GM12878 (cell line): ENCODE results near the gene CAMLG. TPM values are rescaled to one million over a fixed set of nuclear protein-coding genes. Genes with fewer than 3 reads are reported as not detected.

Source experiments
- ATF7 ChIP-seq: fragments of 450-650 bp; IDR thresholded peaks from 2 replicates; pipeline ENCODE4 v1.6.1; 2016; ENCODE audit warnings: low read depth, mild to moderate bottlenecking
- EGR1 ChIP-seq, 2 experiments: IDR thresholded peaks; 1 replicate in 1 of 2; 2 replicates in 1 of 2; pipeline ENCODE4 v1.6.1; 2011 to 2012; ENCODE audit warnings: low read depth in 2 of 2, low read length in 2 of 2, borderline replicate concordance in 1 of 2, mild to moderate bottlenecking in 1 of 2, moderate library complexity in 1 of 2
- EZH2 ChIP-seq: IDR thresholded peaks from 2 replicates; pipeline ENCODE4 v1.6.1; 2012; ENCODE audit warnings: low read depth, mild to moderate bottlenecking, control low read depth, inconsistent platforms, low read length, borderline replicate concordance; ENCODE audit not compliant: control insufficient read depth
- FOXK2 ChIP-seq: fragments of 450-650 bp; IDR thresholded peaks from 2 replicates; pipeline ENCODE4 v1.6.1; 2017; ENCODE audit warnings: mild to moderate bottlenecking, moderate library complexity
- KDM1A ChIP-seq: fragments of 200-600 bp; sonication (generic); IDR thresholded peaks from 2 replicates; pipeline ENCODE4 v1.6.1; 2016; ENCODE audit warnings: borderline replicate concordance
- MLLT1 ChIP-seq: fragments of 450-650 bp; IDR thresholded peaks from 2 replicates; pipeline ENCODE4 v1.6.1; 2016; ENCODE audit warnings: mild to moderate bottlenecking
- MXI1 ChIP-seq: fragments of 150-350 bp; IDR thresholded peaks from 2 replicates; pipeline ENCODE4 v1.6.1; 2011; ENCODE audit warnings: low read depth, mild to moderate bottlenecking, inconsistent platforms, low read length, improper control_type of control experiment
- NFIC ChIP-seq: IDR thresholded peaks from 2 replicates; pipeline ENCODE4 v1.6.1; 2012; ENCODE audit warnings: low read depth, mild to moderate bottlenecking, inconsistent platforms, low read length, moderate library complexity
- POLR2AphosphoS2 ChIP-seq: IDR thresholded peaks from 2 replicates; pipeline ENCODE4 v1.6.1; 2011; ENCODE audit warnings: low read depth, mild to moderate bottlenecking, low read length, improper control_type of control experiment, moderate library complexity
- RAD21 ChIP-seq: IDR thresholded peaks from 2 replicates; pipeline ENCODE4 v1.6.1; 2011; ENCODE audit warnings: mild to moderate bottlenecking, low read depth, low read length, moderate library complexity; ENCODE audit not compliant: insufficient read depth
- RB1 ChIP-seq: fragments of 450-650 bp; formaldehyde crosslinking; IDR thresholded peaks from 2 replicates; pipeline ENCODE4 v1.6.1; 2017; ENCODE audit warnings: mild to moderate bottlenecking, borderline replicate concordance
- RELA ChIP-seq: fragments of 450-650 bp; IDR thresholded peaks from 2 replicates; pipeline ENCODE4 v1.8.0; 2014; ENCODE audit warnings: borderline replicate concordance; ENCODE audit not compliant: partially characterized antibody
- SIN3A ChIP-seq: IDR thresholded peaks from 2 replicates; pipeline ENCODE4 v1.6.1; 2012; ENCODE audit warnings: low read depth, low read length, improper control_type of control experiment
- SMARCA5 ChIP-seq: fragments of 450-650 bp; IDR thresholded peaks from 2 replicates; pipeline ENCODE4 v1.6.1; 2017; ENCODE audit warnings: mild to moderate bottlenecking
- SP1 ChIP-seq: IDR thresholded peaks from one replicate; pipeline ENCODE4 v1.6.1; 2011; ENCODE audit warnings: low read depth, low read length
- STAT3 ChIP-seq: IDR thresholded peaks from 2 replicates; pipeline ENCODE4 v1.6.1; 2011; ENCODE audit warnings: low read depth, low read length, improper control_type of control experiment
- USF2 ChIP-seq: IDR thresholded peaks from 2 replicates; pipeline ENCODE4 v1.6.1; 2011; ENCODE audit warnings: low read depth, low read length, improper control_type of control experiment, borderline replicate concordance
- ZBTB33 ChIP-seq: fragments of 450-650 bp; IDR thresholded peaks from 2 replicates; pipeline ENCODE4 v1.6.1; 2017; ENCODE audit warnings: mild to moderate bottlenecking
- ZNF207 ChIP-seq: fragments of 450-650 bp; IDR thresholded peaks from 2 replicates; pipeline ENCODE4 v1.6.1; 2014; ENCODE audit warnings: antibody characterized with exemption, mild to moderate bottlenecking, borderline replicate concordance
- ZNF24 ChIP-seq: fragments of 450-650 bp; IDR thresholded peaks from 2 replicates; pipeline ENCODE4 v1.6.1; 2017; ENCODE audit warnings: antibody characterized with exemption, mild to moderate bottlenecking
- ZNF274 ChIP-seq: IDR thresholded peaks from one replicate; pipeline ENCODE4 v1.8.0; 2011; ENCODE audit not compliant: insufficient read length, insufficient read depth
- ZNF592 ChIP-seq: fragments of 450-650 bp; IDR thresholded peaks from 2 replicates; pipeline ENCODE4 v1.6.1; 2017; ENCODE audit warnings: mild to moderate bottlenecking, moderate library complexity
- polyA plus RNA-seq, 11 experiments: library from polyadenylated mRNA; depleted of rRNA in 4 of 11; unstranded in 6 of 11; stranded (reverse) in 5 of 11; fragments of >200 nt; fragmentation: Nextera tagmentation in 4 of 11; fragmentation: Illumina TruSeq in 1 of 11; extraction: Ambion mirVana in 4 of 11; extraction: Trizol in 1 of 11; gene quantifications; 1 replicate in 1 of 11; 2 replicates in 10 of 11; pipeline versions ENCODE4 v1.2.1 to v1.2.3, GENCODE V29; 2011 to 2016; ENCODE audit warnings: inconsistent platforms in 2 of 11, missing spikeins in 2 of 11, low read depth in 1 of 11
- total RNA-seq, 4 experiments: library from RNA; depleted of rRNA in 3 of 4; stranded (reverse); fragments of >200 nt in 3 of 4; fragmentation: Illumina TruSeq in 1 of 4; extraction: Trizol in 1 of 4; gene quantifications; 2 replicates each; pipeline versions ENCODE4 v1.2.1 to v1.2.3, GENCODE V29; 2013 to 2021

The CAMLG gene
- total and polyA plus RNA-seq, 10 of the 15 experiments (the other 5 are each of a cell fraction or from before 2014, with no cell fraction given) = 18.5 to 51.7 (median 25.5) TPM

- TF ChIP-seq RELA = peak; percentile 79
- TF ChIP-seq ATF7 = peak; percentile 46
- TF ChIP-seq KDM1A = no peak
- TF ChIP-seq ZBTB33 = no peak
- no peak for TF ChIP-seq NFIC
- TF ChIP-seq POLR2AphosphoS2 = peak; percentile 80; the same call in 1 of the 2 replicates
- TF ChIP-seq FOXK2 = peak; percentile 83
- TF ChIP-seq MXI1 = peak; percentile 82; the same call in 1 of the 2 replicates
- TF ChIP-seq EZH2 = no peak
- TF ChIP-seq SIN3A = peak; percentile 89
- TF ChIP-seq USF2 = no peak
- TF ChIP-seq RAD21 = no peak
- TF ChIP-seq ZNF274 = no peak
- no peak for TF ChIP-seq ZNF207
- no peak for TF ChIP-seq ZNF24
- no peak; the same call in 1 of the 2 replicates for TF ChIP-seq ZNF592
- TF ChIP-seq RB1 = peak; percentile 91; the same call in 1 of the 2 replicates
- peak in 1 of 2 experiments; percentile 86; a peak in 2 of 3 replicates for TF ChIP-seq EGR1 (IDR thresholded peaks at IDR 0.05; ENCODE audit: borderline replicate concordance in 1 of 2, low read depth in 2 of 2, low read length in 2 of 2)
- TF ChIP-seq SMARCA5 = no peak; the same call in 1 of the 2 replicates
- TF ChIP-seq STAT3 = no peak
- TF ChIP-seq MLLT1 = peak; percentile 66
- TF ChIP-seq SP1 = peak; percentile 40
Measured at GRCh38 chr5:134758504-134759341, 20.4 kb downstream of the CAMLG start, which contains the start of gene DDX46 (continued).
